ENCODE measurements around the gene TMEM138. TPM values are rescaled to one million over a fixed set of nuclear protein-coding genes. Genes with fewer than 3 reads are reported as not detected.

The TMEM138 gene
- total and polyA plus RNA-seq, 4 donors, result 13.5 to 39.6 (median 24.2) TPM

- Histone ChIP-seq H3K4me1 (ENCODE audit: control insufficient read depth in 4 of 4, insufficient read depth in 4 of 4, low read length in 3 of 4) (peaks cover 0 to 6% (median 0%) of the 10 kb centered on the region in 4 donors), H3K9ac (ENCODE audit: low read depth in 1 of 2, low read length in 2 of 2) (no peak overlapping the region), H3K4me3 (ENCODE audit: low read depth in 1 of 3, low read length in 3 of 3) (no peak overlapping the region), H3K27ac (ENCODE audit: low read depth in 1 of 2, low read length in 2 of 2) (no peak overlapping the region), H3K9me3 (ENCODE audit: control insufficient read depth in 4 of 4, low read length in 3 of 4) (no peaks in the 10 kb centered on the region), H3K27me3 (ENCODE audit: control insufficient read depth in 4 of 4, insufficient read depth in 4 of 4, low read length in 3 of 4) (no peaks in the 10 kb centered on the region), H3K36me3 (ENCODE audit: control insufficient read depth in 4 of 4, insufficient read depth in 3 of 4, low read depth in 1 of 4, low read length in 3 of 4) (peaks cover 3 to 61% (median 36%) of the 10 kb centered on the region in 4 donors)
- 89% methylated on average over 4 of the region's 4 CpGs for WGBS
- TF ChIP-seq ATF3 (IDR thresholded peaks at IDR 0.05) (no peak), CTCF (IDR thresholded peaks at IDR 0.05; ENCODE audit: low read depth, low read length, missing input control) (no peak)
- DNase-seq (ENCODE audit: low spot score), result no peak
Measured at GRCh38 chr11:61345170-61345610, 17.0 kb upstream of the TMEM138 start.

GRCh38 chr11:61345954-61346843 is 16.0 kb upstream of the TMEM138 start:
- TF ChIP-seq FOXA2 (IDR thresholded peaks at IDR 0.05), result no peak
- TF ChIP-seq RAD21 (IDR thresholded peaks at IDR 0.05), result no peak
- TF ChIP-seq HNF4A (conservative IDR thresholded peaks at IDR 0.05), result no peak
- no peak for TF ChIP-seq ATF3 (IDR thresholded peaks at IDR 0.05)
- no peak for TF ChIP-seq MAX (IDR thresholded peaks at IDR 0.05)
- TF ChIP-seq JUND (IDR thresholded peaks at IDR 0.05), result no peak
- TF ChIP-seq TAF1 (conservative IDR thresholded peaks at IDR 0.05), result no peak
- no peak for TF ChIP-seq NR2F2 (IDR thresholded peaks at IDR 0.05)
- TF ChIP-seq ZBTB33 (IDR thresholded peaks at IDR 0.05), result no peak
- TF ChIP-seq HNF4G (IDR thresholded peaks at IDR 0.05), result no peak
- TF ChIP-seq RXRA (IDR thresholded peaks at IDR 0.05), result no peak
- no peak for TF ChIP-seq EGR1 (IDR thresholded peaks at IDR 0.05; ENCODE audit: low read depth in 2 of 2)
- TF ChIP-seq REST (IDR thresholded peaks at IDR 0.05), result no peak
- no peak for TF ChIP-seq FOXA1 (IDR thresholded peaks at IDR 0.05)
- TF ChIP-seq YY1 (IDR thresholded peaks at IDR 0.05), result no peak
- TF ChIP-seq CTCF (IDR thresholded peaks at IDR 0.05; ENCODE audit: low read depth, low read length, missing input control), result no peak
- no peak for TF ChIP-seq GABPA (IDR thresholded peaks at IDR 0.05 in 1 of 2, conservative IDR thresholded peaks at IDR 0.05 in 1 of 2)
- TF ChIP-seq SP1 (IDR thresholded peaks at IDR 0.05), result no peak
- Histone ChIP-seq H3K36me3 (ENCODE audit: control insufficient read depth in 4 of 4, insufficient read depth in 3 of 4, low read depth in 1 of 4, low read length in 3 of 4) (peaks cover 11 to 62% (median 34%) of the 10 kb centered on the region in 4 donors), H3K27ac (ENCODE audit: low read depth in 1 of 2, low read length in 2 of 2) (no peak overlapping the region), H3K9ac (ENCODE audit: low read depth in 1 of 2, low read length in 2 of 2) (no peak overlapping the region), H3K4me1 (ENCODE audit: control insufficient read depth in 4 of 4, insufficient read depth in 4 of 4, low read length in 3 of 4) (peaks cover 0 to 6% (median 0%) of the 10 kb centered on the region in 4 donors), H3K4me3 (ENCODE audit: low read depth in 1 of 3, low read length in 3 of 3) (no peak overlapping the region), H3K9me3 (ENCODE audit: control insufficient read depth in 4 of 4, low read length in 3 of 4) (no peaks in the 10 kb centered on the region), H3K27me3 (ENCODE audit: control insufficient read depth in 4 of 4, insufficient read depth in 4 of 4, low read length in 3 of 4) (no peaks in the 10 kb centered on the region)
- DNase-seq (ENCODE audit: low spot score), result peak; percentile 59
- WGBS, result 70% methylated on average over 14 of the region's 14 CpGs
